DND-41 (cell line): ENCODE results near the gene HOXD4.

Experiments used
- ATAC-seq: fragments of 200-7000 bp; cut with Tn5 transposase; 3 replicates; pipeline ENCODE4 v1.9.1; 2021; ENCODE audit warnings: low read depth; ENCODE audit not compliant: insufficient read depth
- DNase-seq: peaks from one replicate; pipeline ENCODE4 v3.0.0-alpha.2; 2020
- H2AFZ ChIP-seq: 2 replicates; pipeline ENCODE4 v1.6.0; 2012; ENCODE audit warnings: low read depth, low read length
- H3K27ac ChIP-seq: 2 replicates; pipeline ENCODE4 v1.5.1; 2012; ENCODE audit warnings: low read length, inconsistent platforms
- H3K27me3 ChIP-seq: fragments of 200-600 bp; sonication (generic); 2 replicates; pipeline ENCODE4 v1.6.0; 2012; ENCODE audit warnings: low read length, mild to moderate bottlenecking, inconsistent platforms; ENCODE audit not compliant: insufficient read depth, poor library complexity
- H3K36me3 ChIP-seq: 2 replicates; pipeline ENCODE4 v1.5.1; 2012; ENCODE audit warnings: low read length, inconsistent platforms; ENCODE audit not compliant: insufficient read depth
- H3K4me1 ChIP-seq: 2 replicates; pipeline ENCODE4 v1.5.1; 2012; ENCODE audit warnings: mild to moderate bottlenecking, low read length; ENCODE audit not compliant: insufficient read depth
- H3K4me2 ChIP-seq: 2 replicates; pipeline ENCODE4 v1.6.0; 2012; ENCODE audit warnings: mild to moderate bottlenecking, moderate library complexity, low read length, inconsistent platforms; ENCODE audit not compliant: insufficient read depth
- H3K4me3 ChIP-seq, 2 experiments: fragments of 200-600 bp in 1 of 2; shearing (Covaris generic) in 1 of 2; 2 replicates each; pipeline ENCODE4 v1.5.1; 2012 to 2016; ENCODE audit warnings: inconsistent platforms in 2 of 2, low read length in 2 of 2, mild to moderate bottlenecking in 2 of 2, low read depth in 1 of 2, moderate library complexity in 1 of 2
- H3K79me2 ChIP-seq: 2 replicates; pipeline ENCODE4 v1.6.0; 2012; ENCODE audit warnings: low read length, inconsistent platforms; ENCODE audit not compliant: insufficient read depth
- H3K9ac ChIP-seq: 2 replicates; pipeline ENCODE4 v1.6.0; 2012; ENCODE audit warnings: low read depth, mild to moderate bottlenecking, inconsistent platforms, low read length, moderate library complexity
- H3K9me3 ChIP-seq: 2 replicates; pipeline ENCODE4 v1.5.1; 2012; ENCODE audit warnings: low read length, moderate library complexity, mild to moderate bottlenecking, inconsistent platforms; ENCODE audit not compliant: insufficient read depth, severe bottlenecking
- H4K20me1 ChIP-seq: 2 replicates; pipeline ENCODE4 v1.6.0; 2012; ENCODE audit warnings: low read length; ENCODE audit not compliant: insufficient read depth
- CTCF ChIP-seq: IDR thresholded peaks from 2 replicates; pipeline ENCODE4 v1.5.1; 2012; ENCODE audit warnings: borderline replicate concordance, low read length, moderate library complexity, mild to moderate bottlenecking; ENCODE audit not compliant: poor library complexity, severe bottlenecking; ENCODE audit errors: extremely low read depth
- EZH2 ChIP-seq: IDR thresholded peaks from 3 replicates; pipeline ENCODE4 v1.6.1; 2012; ENCODE audit warnings: borderline replicate concordance, low read depth, mild to moderate bottlenecking, moderate library complexity, low read length, inconsistent platforms; ENCODE audit not compliant: severe bottlenecking

HOXD4 gene

DNA sequence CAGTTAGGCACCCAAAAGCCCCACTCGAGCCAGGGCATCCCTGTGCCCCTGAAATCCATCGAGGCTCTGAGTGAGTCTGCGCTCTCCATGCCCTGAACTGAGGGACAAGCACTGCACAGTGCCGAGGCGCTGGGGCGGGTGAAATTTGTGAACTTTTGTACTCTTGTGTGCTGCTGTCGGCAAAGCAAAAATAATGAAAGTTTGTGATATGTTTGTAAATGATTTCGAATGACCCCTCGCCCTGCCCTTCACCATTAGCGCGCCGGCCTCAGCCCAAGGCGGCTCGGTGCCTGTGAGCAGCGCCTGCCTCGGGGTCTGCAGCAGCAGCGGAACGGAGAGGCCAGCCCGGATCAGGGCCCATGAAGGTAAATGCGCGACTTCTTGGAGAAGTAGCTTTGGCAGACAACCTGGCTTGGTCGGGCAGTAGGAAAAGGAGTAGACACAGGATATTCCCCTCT lies 1.8 kb upstream of the HOXD4 start:
- H3K9me3 ChIP-seq: no peaks in the 10 kb centered on the region
- no peak overlapping the region for H3K4me3 ChIP-seq
- no peaks in the 10 kb centered on the region for H3K4me1 ChIP-seq
- no peak overlapping the region for H2AFZ ChIP-seq
- H3K27ac ChIP-seq: no peak overlapping the region
- no peaks in the 10 kb centered on the region for H4K20me1 ChIP-seq
- H3K4me2 ChIP-seq: no peak overlapping the region
- ATAC-seq: no peak
- H3K79me2 ChIP-seq: no peaks in the 10 kb centered on the region
- DNase-seq: no peak
- no peaks in the 10 kb centered on the region for H3K27me3 ChIP-seq
- H3K9ac ChIP-seq: no peak overlapping the region
- TF ChIP-seq EZH2: no peak
- no peak for TF ChIP-seq CTCF
- no peaks in the 10 kb centered on the region for H3K36me3 ChIP-seq

GRCh38 chr2:176149939-176150583 lies 1.3 kb upstream of the HOXD4 start:
- no peaks in the 10 kb centered on the region for H3K9me3 ChIP-seq
- no peaks in the 10 kb centered on the region for H3K79me2 ChIP-seq
- no peak overlapping the region for H3K27ac ChIP-seq

GRCh38 chr2:176150584-176151441 lies 537 bp upstream of the HOXD4 start:
- H3K27me3 ChIP-seq: peaks cover 4% of the 10 kb centered on the region
- DNase-seq (no peak), ATAC-seq (no peak)
- no peak overlapping the region for H3K9ac ChIP-seq
- no peaks in the 10 kb centered on the region for H4K20me1 ChIP-seq
- no peak overlapping the region for H2AFZ ChIP-seq
- H3K4me3 ChIP-seq: no peak overlapping the region
- no peaks in the 10 kb centered on the region for H3K4me1 ChIP-seq
- no peaks in the 10 kb centered on the region for H3K36me3 ChIP-seq
- H3K4me2 ChIP-seq: no peak overlapping the region
- no peak overlapping the region for H3K27ac ChIP-seq
- TF ChIP-seq EZH2 (no peak), CTCF (no peak)
- no peaks in the 10 kb centered on the region for H3K79me2 ChIP-seq
- H3K9me3 ChIP-seq: no peaks in the 10 kb centered on the region

More at GRCh38 chr2:176149939-176150583, 1.3 kb upstream of the HOXD4 start:
- Histone ChIP-seq H3K36me3 (no peaks in the 10 kb centered on the region), H4K20me1 (no peaks in the 10 kb centered on the region), H2AFZ (no peak overlapping the region), H3K4me3 (no peak overlapping the region), H3K27me3 (peaks cover 2% of the 10 kb centered on the region), H3K9ac (no peak overlapping the region), H3K4me2 (no peak overlapping the region), H3K4me1 (no peaks in the 10 kb centered on the region)
- ATAC-seq: no peak
- no peak for DNase-seq
- no peak for TF ChIP-seq EZH2
- no peak for TF ChIP-seq CTCF
